ENCODE measurements around the gene ABCC1. TPM values are rescaled to one million over a fixed set of nuclear protein-coding genes. Genes with fewer than 3 reads are reported as not detected.
A peak's percentile ranks its signal among the peaks of the same experiment; 100 is the strongest.

Gene ABCC1
- polyA plus RNA-seq, 3 donors, result 1.4 to 23.6 (median 3.0) TPM

GRCh38 chr16:16144416-16144815 is 195.0 kb downstream of the ABCC1 start:
- intact Hi-C loops (cut with micrococcal nuclease), result no loop called here
- H3K4me3 ChIP-seq (replicated peaks in 1 of 3; ENCODE audit: low read depth in 2 of 3, low read length in 3 of 3), result no peak overlapping the region
- H3K4me1 Mint-ChIP-seq, result peaks cover 2% of the 10 kb centered on the region
- no peaks in the 10 kb centered on the region for H3K4me1 ChIP-seq (ENCODE audit: control insufficient read depth in 1 of 2, insufficient read depth in 2 of 2, low read length in 2 of 2)
- 94% methylated on average over 5 of the region's 5 CpGs for WGBS (ENCODE audit: insufficient coverage)
- H3K27ac ChIP-seq (ENCODE audit: low read depth in 1 of 2, low read length in 2 of 2), result no peak overlapping the region
- H3K27me3 ChIP-seq (ENCODE audit: control insufficient read depth in 2 of 2, insufficient read depth in 2 of 2, low read length in 2 of 2), result no peaks in the 10 kb centered on the region
- H3K9me3 Mint-ChIP-seq, result peaks cover 0 to 2% (median 0%) of the 10 kb centered on the region in 7 donors
- H3K36me3 Mint-ChIP-seq, result peaks cover 46 to 53% of the 10 kb centered on the region in 2 donors
- H3K27me3 Mint-ChIP-seq (ENCODE audit: low read depth in 3 of 3), result peaks cover 0 to 2% (median 1%) of the 10 kb centered on the region in 3 donors
- no peak for TF ChIP-seq CTCF (IDR thresholded peaks at IDR 0.05)
- peaks cover 34 to 46% of the 10 kb centered on the region in 2 donors for H3K36me3 ChIP-seq (replicated peaks in 1 of 2; ENCODE audit: control insufficient read depth in 1 of 2, insufficient read depth in 2 of 2, low read length in 2 of 2)
- DNase-seq, result no peak
- peak overlapping the region in 2 of 7 donors; percentile 18 to 55 for H3K27ac Mint-ChIP-seq
- H2AFZ ChIP-seq (ENCODE audit: insufficient read depth, low read depth, low read length, poor library complexity, severe bottlenecking), result no peak overlapping the region
- H3K4me2 ChIP-seq (replicated peaks; ENCODE audit: extremely low read depth, low read length, poor library complexity, severe bottlenecking), result no peak overlapping the region
- H3K4me3 Mint-ChIP-seq, result no peak overlapping the region
- H3K79me2 ChIP-seq (ENCODE audit: insufficient read depth, low read length), result no peaks in the 10 kb centered on the region
- H4K20me1 ChIP-seq (ENCODE audit: insufficient read depth, low read length), result peaks cover 21% of the 10 kb centered on the region
- no peaks in the 10 kb centered on the region for H3K9me3 ChIP-seq (replicated peaks in 1 of 2; ENCODE audit: control insufficient read depth in 1 of 2, insufficient read depth in 1 of 2, low read length in 2 of 2)
- no peak overlapping the region for H3K9ac ChIP-seq (ENCODE audit: insufficient read depth, low read length, poor library complexity, severe bottlenecking)

GRCh38 chr16:16145286-16145685 is 195.9 kb downstream of the ABCC1 start:
- no peak for DNase-seq
- Mint-ChIP-seq H3K36me3 (peaks cover 38 to 45% of the 10 kb centered on the region in 2 donors), H3K4me3 (no peak overlapping the region), H3K27ac (peak overlapping the region in 4 of 7 donors; percentile 7 to 65 (median 22)), H3K9me3 (peaks cover 0 to 2% (median 0%) of the 10 kb centered on the region in 7 donors), H3K27me3 (ENCODE audit: low read depth in 3 of 3) (peaks cover 0 to 2% (median 1%) of the 10 kb centered on the region in 3 donors), H3K4me1 (peaks cover 2% of the 10 kb centered on the region)
- intact Hi-C loops (cut with micrococcal nuclease), result no loop called here
- Histone ChIP-seq H2AFZ (ENCODE audit: insufficient read depth, low read depth, low read length, poor library complexity, severe bottlenecking) (no peak overlapping the region), H3K9me3 (replicated peaks in 1 of 2; ENCODE audit: control insufficient read depth in 1 of 2, insufficient read depth in 1 of 2, low read length in 2 of 2) (no peaks in the 10 kb centered on the region), H3K27me3 (ENCODE audit: control insufficient read depth in 2 of 2, insufficient read depth in 2 of 2, low read length in 2 of 2) (no peaks in the 10 kb centered on the region), H3K4me2 (replicated peaks; ENCODE audit: extremely low read depth, low read length, poor library complexity, severe bottlenecking) (no peak overlapping the region), H3K4me1 (ENCODE audit: control insufficient read depth in 1 of 2, insufficient read depth in 2 of 2, low read length in 2 of 2) (no peaks in the 10 kb centered on the region), H3K4me3 (replicated peaks in 1 of 3; ENCODE audit: low read depth in 2 of 3, low read length in 3 of 3) (no peak overlapping the region), H3K79me2 (ENCODE audit: insufficient read depth, low read length) (no peaks in the 10 kb centered on the region), H3K27ac (ENCODE audit: low read depth in 1 of 2, low read length in 2 of 2) (no peak overlapping the region), H3K9ac (ENCODE audit: insufficient read depth, low read length, poor library complexity, severe bottlenecking) (no peak overlapping the region), H4K20me1 (ENCODE audit: insufficient read depth, low read length) (peaks cover 24% of the 10 kb centered on the region), H3K36me3 (replicated peaks in 1 of 2; ENCODE audit: control insufficient read depth in 1 of 2, insufficient read depth in 2 of 2, low read length in 2 of 2) (peaks cover 25 to 38% of the 10 kb centered on the region in 2 donors)
- no peak for TF ChIP-seq CTCF (IDR thresholded peaks at IDR 0.05)
- 94% methylated on average over 5 of the region's 5 CpGs for WGBS (ENCODE audit: insufficient coverage)
